Measurements from ENCODE around the gene A2M. TPM values are rescaled to one million over a fixed set of nuclear protein-coding genes. Genes with fewer than 3 reads are reported as not detected.

The A2M gene
- total and polyA plus RNA-seq, 10 donors: 28.9 to 975 (median 409) TPM

DNA sequence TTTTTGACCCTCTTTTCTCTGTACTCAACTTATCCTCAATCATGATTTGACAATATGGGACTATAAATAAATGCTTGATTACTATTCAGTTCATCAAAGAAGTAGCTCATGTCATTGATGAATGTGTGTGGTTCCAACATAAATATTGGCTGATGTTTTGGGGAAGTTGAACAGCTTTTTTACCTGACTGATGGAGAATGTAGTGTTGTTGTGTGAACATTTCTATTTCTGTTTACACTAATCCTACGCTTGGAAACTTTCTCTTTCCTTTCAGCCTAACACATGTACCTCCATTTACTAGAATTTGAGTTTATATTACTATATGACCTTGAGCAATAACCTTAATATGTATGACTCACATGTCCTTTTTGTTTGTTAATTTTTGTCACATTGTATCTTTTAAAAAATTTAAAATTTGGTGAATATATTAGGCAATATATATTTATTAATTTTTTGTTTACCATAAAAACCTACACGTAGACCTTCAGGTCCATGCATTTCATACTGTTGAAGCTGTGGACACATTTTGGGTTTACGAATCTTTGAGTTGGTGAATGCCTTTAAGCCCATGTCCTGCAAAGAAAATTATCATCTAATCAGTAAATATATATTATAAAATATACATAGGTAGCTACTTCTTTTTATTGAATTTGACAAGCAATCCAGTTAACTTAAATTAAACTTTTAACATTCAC, 21.1 kb downstream of the A2M start:
- DNase-seq: no peak
- peaks cover 0 to 98% (median 40%) of the 10 kb centered on the region in 6 donors for H3K36me3 ChIP-seq
- WGBS, 5 donors: 87 to 96% (median 92%) methylated on average over 3 of the region's 3 CpGs
- H3K4me1 ChIP-seq: peaks cover 0 to 13% (median 1%) of the 10 kb centered on the region in 6 donors
- TF ChIP-seq POLR2AphosphoS5 (IDR thresholded peaks at IDR 0.05): no peak
- no peak for TF ChIP-seq POLR2A (IDR thresholded peaks at IDR 0.05)
- TF ChIP-seq, protein P1, sequence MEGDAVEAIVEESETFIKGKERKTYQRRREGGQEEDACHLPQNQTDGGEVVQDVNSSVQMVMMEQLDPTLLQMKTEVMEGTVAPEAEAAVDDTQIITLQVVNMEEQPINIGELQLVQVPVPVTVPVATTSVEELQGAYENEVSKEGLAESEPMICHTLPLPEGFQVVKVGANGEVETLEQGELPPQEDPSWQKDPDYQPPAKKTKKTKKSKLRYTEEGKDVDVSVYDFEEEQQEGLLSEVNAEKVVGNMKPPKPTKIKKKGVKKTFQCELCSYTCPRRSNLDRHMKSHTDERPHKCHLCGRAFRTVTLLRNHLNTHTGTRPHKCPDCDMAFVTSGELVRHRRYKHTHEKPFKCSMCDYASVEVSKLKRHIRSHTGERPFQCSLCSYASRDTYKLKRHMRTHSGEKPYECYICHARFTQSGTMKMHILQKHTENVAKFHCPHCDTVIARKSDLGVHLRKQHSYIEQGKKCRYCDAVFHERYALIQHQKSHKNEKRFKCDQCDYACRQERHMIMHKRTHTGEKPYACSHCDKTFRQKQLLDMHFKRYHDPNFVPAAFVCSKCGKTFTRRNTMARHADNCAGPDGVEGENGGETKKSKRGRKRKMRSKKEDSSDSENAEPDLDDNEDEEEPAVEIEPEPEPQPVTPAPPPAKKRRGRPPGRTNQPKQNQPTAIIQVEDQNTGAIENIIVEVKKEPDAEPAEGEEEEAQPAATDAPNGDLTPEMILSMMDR (IDR thresholded peaks at IDR 0.05 in 8 of 11, conservative IDR thresholded peaks at IDR 0.05 in 3 of 11): no peak
- H3K27me3 ChIP-seq (replicated peaks in 1 of 7): no peaks in the 10 kb centered on the region
- no peak overlapping the region for H3K4me3 ChIP-seq
- no peaks in the 10 kb centered on the region for H3K9me3 ChIP-seq
- H3K27ac ChIP-seq: no peak overlapping the region
- intact Hi-C loops (cut with DNase I; ENCODE audit: low total_unique reads): no loop called here

DNA sequence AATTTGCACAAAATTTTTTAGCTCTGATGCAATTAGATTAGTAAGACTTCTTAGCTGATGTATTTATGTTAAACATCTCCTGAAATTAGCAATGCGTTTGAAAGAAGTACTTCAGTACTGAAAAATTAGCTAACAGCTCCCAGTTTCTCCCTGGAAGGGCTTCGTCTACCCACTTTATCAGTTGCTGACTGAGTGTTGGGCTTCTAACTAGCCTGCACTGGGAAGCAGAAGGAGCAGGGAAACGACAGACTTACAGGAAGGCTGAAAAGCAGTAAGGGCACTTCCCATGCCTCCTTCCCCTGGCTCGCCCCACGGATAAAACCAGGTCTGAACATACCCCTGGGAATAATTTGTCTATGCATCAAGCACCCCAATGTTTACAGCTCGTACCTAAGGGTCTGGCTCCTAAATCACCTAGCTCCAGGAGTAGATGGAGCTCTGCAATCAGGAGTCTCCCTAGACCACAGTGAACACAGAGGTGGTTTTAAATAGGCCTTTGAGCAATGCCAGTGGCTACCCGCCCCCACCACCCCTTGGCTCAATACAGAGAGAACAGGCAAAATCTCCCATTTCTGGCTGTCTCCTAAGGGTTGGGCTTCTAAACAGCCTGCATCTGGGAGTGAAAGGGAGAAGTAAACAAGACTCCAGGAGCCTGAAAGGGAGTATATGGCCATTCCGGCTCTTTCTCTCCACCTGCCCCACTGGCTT, 23.7 kb downstream of the A2M start:
- H3K4me1 ChIP-seq: peaks cover 0 to 13% (median 1%) of the 10 kb centered on the region in 6 donors
- DNase-seq: no peak
- H3K9me3 ChIP-seq: no peaks in the 10 kb centered on the region
- no peak overlapping the region for H3K4me3 ChIP-seq
- WGBS, 5 donors: 77 to 84% (median 81%) methylated on average over 8 of the region's 8 CpGs
- no peak for TF ChIP-seq POLR2A (IDR thresholded peaks at IDR 0.05)
- TF ChIP-seq, protein P1 (IDR thresholded peaks at IDR 0.05 in 8 of 11, conservative IDR thresholded peaks at IDR 0.05 in 3 of 11): no peak
- no peak for TF ChIP-seq POLR2AphosphoS5 (IDR thresholded peaks at IDR 0.05)
- H3K27me3 ChIP-seq (replicated peaks in 1 of 7): no peaks in the 10 kb centered on the region
- peaks cover 0 to 92% (median 35%) of the 10 kb centered on the region in 6 donors for H3K36me3 ChIP-seq
- no peak overlapping the region for H3K27ac ChIP-seq
- intact Hi-C loops (cut with DNase I; ENCODE audit: low total_unique reads): no loop called here

DNA sequence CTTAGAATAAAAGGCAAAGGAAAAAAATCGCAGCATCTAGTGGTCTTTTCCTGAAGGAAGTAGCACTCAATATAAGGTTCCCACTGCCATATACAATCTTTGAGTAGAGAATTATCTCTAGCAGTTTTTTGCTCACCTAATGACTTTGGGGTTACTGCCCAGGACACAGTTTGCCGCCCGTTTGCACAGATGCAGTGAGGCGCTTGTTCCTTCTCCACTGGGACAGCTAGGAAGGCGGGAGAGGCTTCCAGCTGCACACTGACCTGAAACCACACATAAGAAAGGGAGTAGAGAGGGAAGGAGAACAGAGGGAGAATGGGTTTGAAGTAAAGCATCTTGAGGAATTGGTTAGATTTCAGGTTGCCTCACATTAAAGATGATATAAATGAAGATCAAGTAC, 25.5 kb downstream of the A2M start:
- H3K4me3 ChIP-seq: no peak overlapping the region
- H3K9me3 ChIP-seq: peaks cover 0 to 2% (median 0%) of the 10 kb centered on the region in 8 donors
- intact Hi-C loops (cut with DNase I; ENCODE audit: low total_unique reads): no loop called here
- no peak overlapping the region for H3K27ac ChIP-seq
- H3K27me3 ChIP-seq (replicated peaks in 1 of 7): no peaks in the 10 kb centered on the region
- H3K4me1 ChIP-seq: peaks cover 0 to 7% (median 0%) of the 10 kb centered on the region in 6 donors
- WGBS, 5 donors: 68 to 81% (median 78%) methylated on average over 5 of the region's 5 CpGs
- DNase-seq: no peak
- peaks cover 0 to 88% (median 34%) of the 10 kb centered on the region in 6 donors for H3K36me3 ChIP-seq
- no peak for TF ChIP-seq POLR2AphosphoS5 (IDR thresholded peaks at IDR 0.05)

DNA sequence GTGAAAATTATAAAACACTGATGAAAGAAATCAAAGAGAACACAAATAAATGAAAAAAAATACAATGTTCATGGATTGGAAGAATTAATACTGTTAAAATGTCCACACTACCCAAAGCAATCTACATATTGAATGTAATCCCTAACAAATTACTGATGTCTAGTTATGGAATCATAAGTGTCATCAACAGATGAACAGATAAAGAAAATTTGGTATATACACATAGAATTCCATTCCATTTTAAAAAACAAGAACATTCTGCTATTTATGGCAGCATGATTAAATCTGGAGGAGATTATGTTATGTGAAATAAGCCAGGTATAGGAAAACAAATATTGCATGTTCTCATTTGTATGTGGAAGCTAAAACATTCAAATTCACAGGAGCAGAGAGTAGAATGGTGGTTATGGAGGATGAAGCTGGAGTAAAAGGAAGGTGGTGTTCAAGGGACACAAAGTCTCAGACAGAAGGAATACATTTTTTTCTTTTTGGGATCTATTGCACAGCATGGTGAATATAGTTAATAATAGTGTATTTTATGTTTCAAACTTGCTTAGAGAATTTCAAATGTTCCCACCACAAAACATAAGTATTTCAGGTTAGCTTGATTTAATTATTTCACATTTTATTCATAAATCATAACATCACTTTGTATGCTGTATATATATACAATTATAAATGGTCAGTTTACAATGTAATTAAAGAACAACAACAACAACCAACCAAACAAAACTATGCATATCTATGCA, 28.5 kb downstream of the A2M start:
- Histone ChIP-seq H3K36me3 (peaks cover 0 to 81% (median 26%) of the 10 kb centered on the region in 6 donors), H3K27me3 (replicated peaks in 1 of 7) (no peaks in the 10 kb centered on the region), H3K4me1 (peaks cover 0 to 6% (median 0%) of the 10 kb centered on the region in 6 donors), H3K27ac (no peak overlapping the region), H3K4me3 (no peak overlapping the region), H3K9me3 (peaks cover 0 to 30% (median 22%) of the 10 kb centered on the region in 8 donors)
- TF ChIP-seq, protein P1 (IDR thresholded peaks at IDR 0.05 in 8 of 11, conservative IDR thresholded peaks at IDR 0.05 in 3 of 11): no peak
- TF ChIP-seq POLR2A (IDR thresholded peaks at IDR 0.05) (no peak), POLR2AphosphoS5 (IDR thresholded peaks at IDR 0.05) (no peak)
- DNase-seq: no peak
- intact Hi-C loops (cut with DNase I; ENCODE audit: low total_unique reads): no loop called here

All from spleen (tissue), 11 donors.